IMR-90 (cell line): Measurements from ENCODE around the gene STUM. TPM values are rescaled to one million over a fixed set of nuclear protein-coding genes. Genes with fewer than 3 reads are reported as not detected.

Experiments used
- ATAC-seq: fragments of 200-7000 bp; cut with Tn5 transposase; 2 replicates; pipeline ENCODE4 v1.9.1; 2020; ENCODE audit warnings: low read depth, mild to moderate bottlenecking, moderate library complexity
- BruUV-seq: library from RNA; stranded (reverse); fragments of 400-500 nt; replicated peaks from 2 replicates; lab custom pipeline; 2021; lab: Mats Ljungman, UMichigan
- CTCF ChIA-PET: fragments of 300-600 bp; formaldehyde crosslinking; extraction: SDS; loops from one replicate; lab custom pipeline; 2021; ENCODE audit warnings: antibody characterized with exemption; lab: Yijun Ruan, JAX
- POLR2A ChIA-PET: fragments of 300-600 bp; sonication (Branson Sonifier 250); formaldehyde crosslinking; loops from one replicate; lab custom pipeline; 2022; ENCODE audit warnings: antibody characterized with exemption; ENCODE audit not compliant: unreplicated experiment; lab: Charles Lee
- DNase-seq: peaks from one replicate; pipeline ENCODE4 v3.0.0; 2013
- H2AFZ ChIP-seq: replicated peaks from 2 replicates; pipeline ENCODE3; 2013; ENCODE audit warnings: low read length, mild to moderate bottlenecking; ENCODE audit not compliant: poor library complexity
- H2AK5ac ChIP-seq: 2 replicates; pipeline ENCODE4 v1.6.1; 2013; ENCODE audit warnings: low read depth, low read length, inconsistent platforms
- H2AK9ac ChIP-seq: replicated peaks from 2 replicates; pipeline ENCODE3; 2013; ENCODE audit warnings: mild to moderate bottlenecking, low read depth, low read length, moderate library complexity; ENCODE audit not compliant: poor library complexity
- H2BK120ac ChIP-seq: 2 replicates; pipeline ENCODE4 v1.6.1; 2013; ENCODE audit warnings: low read depth, low read length, inconsistent platforms
- H2BK15ac ChIP-seq: 3 replicates; pipeline ENCODE4 v1.6.1; 2013; ENCODE audit warnings: low read depth, low read length, inconsistent platforms
- H2BK20ac ChIP-seq: 2 replicates; pipeline ENCODE4 v1.6.1; 2013; ENCODE audit warnings: low read depth, mild to moderate bottlenecking, inconsistent platforms, low read length, moderate library complexity
- H2BK5ac ChIP-seq: 2 replicates; pipeline ENCODE4 v1.6.1; 2013; ENCODE audit warnings: mild to moderate bottlenecking, low read depth, low read length, inconsistent platforms; ENCODE audit not compliant: poor library complexity, severe bottlenecking
- H3K14ac ChIP-seq: replicated peaks from 2 replicates; pipeline ENCODE4 v1.6.1; 2013; ENCODE audit warnings: low read depth, low read length, inconsistent platforms
- H3K18ac ChIP-seq: 2 replicates; pipeline ENCODE4 v1.6.1; 2013; ENCODE audit warnings: low read depth, low read length, control low read depth
- H3K23ac ChIP-seq: 2 replicates; pipeline ENCODE4 v1.6.1; 2013; ENCODE audit warnings: low read depth, low read length, inconsistent platforms
- H3K27ac ChIP-seq: 2 replicates; pipeline ENCODE4 v1.5.1; 2013; ENCODE audit warnings: mild to moderate bottlenecking, control low read depth, low read length; ENCODE audit not compliant: insufficient read depth
- H3K27me3 ChIP-seq: 2 replicates; pipeline ENCODE4 v1.6.1; 2013; ENCODE audit warnings: low read length; ENCODE audit not compliant: control insufficient read depth, insufficient read depth
- H3K36me3 ChIP-seq: 2 replicates; pipeline ENCODE4 v1.6.1; 2013; ENCODE audit warnings: low read length, mixed read lengths; ENCODE audit not compliant: control insufficient read depth, insufficient read depth
- H3K4ac ChIP-seq: 2 replicates; pipeline ENCODE4 v1.6.1; 2013; ENCODE audit warnings: low read depth, low read length, inconsistent platforms
- H3K4me1 ChIP-seq: 2 replicates; pipeline ENCODE4 v1.6.1; 2013; ENCODE audit warnings: low read length, mixed read lengths; ENCODE audit not compliant: control insufficient read depth, insufficient read depth
- H3K4me2 ChIP-seq: 2 replicates; pipeline ENCODE4 v1.6.1; 2013; ENCODE audit warnings: low read depth, mild to moderate bottlenecking, control low read depth, low read length, moderate library complexity
- H3K4me3 ChIP-seq: 2 replicates; pipeline ENCODE4 v1.5.1; 2013; ENCODE audit warnings: low read depth, mild to moderate bottlenecking, control low read depth, low read length, moderate library complexity; ENCODE audit not compliant: insufficient read depth
- H3K56ac ChIP-seq: 2 replicates; pipeline ENCODE4 v1.6.1; 2013; ENCODE audit warnings: low read length, inconsistent platforms; ENCODE audit not compliant: insufficient read depth; ENCODE audit errors: extremely low read depth
- H3K79me1 ChIP-seq, 2 experiments: 2 replicates each; pipeline ENCODE4 v1.6.1; 2013; ENCODE audit warnings: low read length in 2 of 2, inconsistent platforms in 1 of 2, low read depth in 1 of 2
- H3K9ac ChIP-seq: 2 replicates; pipeline ENCODE4 v1.6.1; 2013; ENCODE audit warnings: low read depth, low read length, control low read depth
- H3K9me1 ChIP-seq: 2 replicates; pipeline ENCODE4 v1.6.1; 2013; ENCODE audit warnings: low read length, inconsistent platforms; ENCODE audit not compliant: insufficient read depth
- H3K9me3 ChIP-seq: 2 replicates; pipeline ENCODE4 v1.6.1; 2013; ENCODE audit warnings: low read length; ENCODE audit not compliant: control insufficient read depth, insufficient read depth
- H4K20me1 ChIP-seq: 2 replicates; pipeline ENCODE4 v1.6.1; 2013; ENCODE audit warnings: low read length, inconsistent platforms; ENCODE audit not compliant: insufficient read depth
- H4K5ac ChIP-seq: 2 replicates; pipeline ENCODE4 v1.6.1; 2013; ENCODE audit warnings: mild to moderate bottlenecking, low read depth, low read length, control low read depth
- H4K8ac ChIP-seq, 2 experiments: 2 replicates each; pipeline ENCODE4 v1.6.1; 2013; ENCODE audit warnings: low read depth in 2 of 2, low read length in 2 of 2, control low read depth in 1 of 2, inconsistent platforms in 1 of 2
- H4K91ac ChIP-seq: 2 replicates; pipeline ENCODE4 v1.6.1; 2013; ENCODE audit warnings: low read depth, low read length, inconsistent platforms; ENCODE audit not compliant: insufficient read depth
- BHLHE40 ChIP-seq: fragments of 150-350 bp; IDR thresholded peaks from 2 replicates; pipeline ENCODE4 v1.6.1; 2016; ENCODE audit warnings: mild to moderate bottlenecking, low read depth, low read length
- CEBPB ChIP-seq: IDR thresholded peaks from 2 replicates; pipeline ENCODE4 v1.6.1; 2012; ENCODE audit warnings: low read depth, low read length, improper control_type of control experiment
- CHD1 ChIP-seq: IDR thresholded peaks from 2 replicates; pipeline ENCODE4 v1.6.1; 2012; ENCODE audit warnings: low read depth, low read length, improper control_type of control experiment
- CTCF ChIP-seq: conservative IDR thresholded peaks from 2 replicates; pipeline ENCODE4 v1.5.1; 2012; ENCODE audit warnings: mild to moderate bottlenecking, low read depth, low read length, improper control_type of control experiment
- ELK1 ChIP-seq: fragments of 150-350 bp; IDR thresholded peaks from 2 replicates; pipeline ENCODE4 v1.6.1; 2016; ENCODE audit warnings: low read depth, mild to moderate bottlenecking, low read length, moderate library complexity, borderline replicate concordance
- FOS ChIP-seq: fragments of 150-350 bp; IDR thresholded peaks from 2 replicates; pipeline ENCODE4 v1.6.1; 2016; ENCODE audit warnings: low read depth, low read length
- MAFK ChIP-seq: IDR thresholded peaks from 2 replicates; pipeline ENCODE4 v1.6.1; 2012; ENCODE audit warnings: low read depth, low read length, improper control_type of control experiment
- MAZ ChIP-seq: IDR thresholded peaks from 2 replicates; pipeline ENCODE4 v1.6.1; 2012; ENCODE audit warnings: low read depth, mild to moderate bottlenecking, low read length, improper control_type of control experiment, moderate library complexity, borderline replicate concordance
- NFE2L2 ChIP-seq: fragments of 150-350 bp; IDR thresholded peaks from 2 replicates; pipeline ENCODE4 v1.6.1; 2016; ENCODE audit warnings: low read depth, mild to moderate bottlenecking, low read length
- RAD21 ChIP-seq: IDR thresholded peaks from 2 replicates; pipeline ENCODE4 v1.6.1; 2012; ENCODE audit warnings: low read length, improper control_type of control experiment
- RCOR1 ChIP-seq: IDR thresholded peaks from 2 replicates; pipeline ENCODE4 v1.6.1; 2012; ENCODE audit warnings: mild to moderate bottlenecking, low read length, improper control_type of control experiment; ENCODE audit not compliant: insufficient replicate concordance
- SMC3 ChIP-seq: fragments of 150-350 bp; IDR thresholded peaks from 2 replicates; pipeline ENCODE4 v1.6.1; 2016; ENCODE audit warnings: low read depth, mild to moderate bottlenecking, antibody characterized with exemption, low read length, moderate library complexity
- USF2 ChIP-seq: fragments of 150-350 bp; IDR thresholded peaks from 2 replicates; pipeline ENCODE4 v1.6.1; 2017; ENCODE audit warnings: mild to moderate bottlenecking, antibody characterized with exemption, low read length, low read depth
- WGBS, 2 experiments: methylation state at CpG; one replicate each; pipeline versions ENCODE4 v1.1.5 to v1.1.7; 2013; ENCODE audit warnings: missing lambda C conversion rate in 2 of 2; ENCODE audit not compliant: insufficient read length in 1 of 2; ENCODE audit errors: extremely low coverage in 2 of 2; 5-methylcytosine and 5-hydroxymethylcytosine counted together
- dilution Hi-C: fragments of 300-500 bp; cut with HindIII; formaldehyde crosslinking; loops from one replicate; pipeline ENCODE4 v1.14.3; 2018; ENCODE audit warnings: low sequenced_read_pairs; ENCODE audit not compliant: unreplicated experiment
- in situ Hi-C: fragments of 300-500 bp; cut with MboI; formaldehyde crosslinking; loops from 3 replicates; pipeline ENCODE4 v1.14.3; 2019; ENCODE audit warnings: low sequenced_read_pairs, inconsistent platforms, mixed read lengths
- intact Hi-C: fragments of 100-400 bp; cut with micrococcal nuclease; formaldehyde crosslinking; loops from 2 replicates; pipeline ENCODE4 v1.10.0; 2022
- polyA plus RNA-seq, 3 experiments: library from polyadenylated mRNA; depleted of rRNA; stranded (reverse); fragments of >200 nt; gene quantifications; 2 replicates each; pipeline ENCODE4 v1.2.3, GENCODE V29; 2012; ENCODE audit warnings: low replicate concordance in 1 of 3
- total RNA-seq: library from RNA; depleted of rRNA; stranded (reverse); fragments of >200 nt; gene quantifications from 2 replicates; pipeline ENCODE4 v1.2.3, GENCODE V29; 2012

Gene STUM
- total and polyA plus RNA-seq, 2 of the 4 experiments (the other 2 are of a cell fraction), result not detected

GRCh38 chr1:226657895-226658545 lies 109.5 kb downstream of the STUM start (continued):
- TF ChIP-seq CTCF, result no peak
- TF ChIP-seq MAZ, result no peak

- Histone ChIP-seq H3K56ac (no peak overlapping the region), H3K9me3 (no peaks in the 10 kb centered on the region), H3K27me3 (no peaks in the 10 kb centered on the region), H3K4ac (no peak overlapping the region), H3K4me2 (no peak overlapping the region), H2BK120ac (no peak overlapping the region), H2BK15ac (no peak overlapping the region), H2BK5ac (no peak overlapping the region), H2AK9ac (no peak overlapping the region), H2BK20ac (no peak overlapping the region), H3K14ac (no peak overlapping the region), H3K4me3 (no peak overlapping the region), H3K36me3 (no peaks in the 10 kb centered on the region), H3K23ac (no peak overlapping the region), H3K4me1 (peaks cover 33% of the 10 kb centered on the region), H2AFZ (no peak overlapping the region), H3K18ac (no peak overlapping the region), H4K8ac (no peak overlapping the region), H4K20me1 (no peaks in the 10 kb centered on the region), H3K9ac (no peak overlapping the region), H3K79me1 (peaks cover 0 to 8% of the 10 kb centered on the region in 2 experiments; a peak in 2 of 4 replicates), H4K91ac (no peak overlapping the region), H4K5ac (no peak overlapping the region), H2AK5ac (no peak overlapping the region), H3K27ac (no peak overlapping the region), H3K9me1 (peaks cover 33% of the 10 kb centered on the region)
- no TSS peak for BruUV-seq
- ChIA-PET CTCF (no interaction called here), POLR2A (no interaction called here)
- in situ Hi-C loops (no loop called here), intact Hi-C loops (no loop called here), dilution Hi-C loops (no loop called here)
- DNase-seq (no peak), ATAC-seq (no peak)
- WGBS, 2 experiments, result 96% methylated on average over 5 of the region's 22 CpGs; no CpG with 5 or more reads in 1 of the 2 experiments
- TF ChIP-seq NFE2L2 (no peak), ELK1 (no peak), MAFK (no peak), USF2 (no peak), RCOR1 (no peak), SMC3 (no peak), MAZ (no peak), FOS (no peak), RAD21 (no peak), BHLHE40 (no peak), CEBPB (no peak), CHD1 (no peak)
Observed at GRCh38 chr1:226658546-226659125, 110.1 kb downstream of the STUM start.
